Measurements from ENCODE around the gene CAPS. TPM values are rescaled to one million over a fixed set of nuclear protein-coding genes. Genes with fewer than 3 reads are reported as not detected.

CAPS gene
- total RNA-seq, 2 donors from 2014 or later: 7.6 to 8.6 TPM

GRCh38 chr19:5929625-5930024 is 15.6 kb downstream of the CAPS start:
- ATAC-seq (no peak), DNase-seq (ENCODE audit: low spot score) (no peak)
- Mint-ChIP-seq H3K9me3 (no peaks in the 10 kb centered on the region), H3K4me1 (ENCODE audit: low read depth in 2 of 2) (peaks cover 0 to 5% of the 10 kb centered on the region in 2 donors), H3K4me3 (no peak overlapping the region), H3K36me3 (peaks cover 11% of the 10 kb centered on the region), H3K27ac (no peak overlapping the region), H3K27me3 (no peaks in the 10 kb centered on the region)

GRCh38 chr19:5931251-5931650 is 17.2 kb downstream of the CAPS start:
- Mint-ChIP-seq H3K9me3 (no peaks in the 10 kb centered on the region), H3K27me3 (no peaks in the 10 kb centered on the region), H3K27ac (no peak overlapping the region), H3K4me3 (no peak overlapping the region), H3K36me3 (peaks cover 11% of the 10 kb centered on the region), H3K4me1 (ENCODE audit: low read depth in 2 of 2) (peaks cover 0 to 9% of the 10 kb centered on the region in 2 donors)
- DNase-seq (ENCODE audit: low spot score) (no peak), ATAC-seq (no peak)

- peaks cover 11% of the 10 kb centered on the region for H3K36me3 Mint-ChIP-seq
- H3K4me1 Mint-ChIP-seq (ENCODE audit: low read depth in 2 of 2): peaks cover 0 to 9% of the 10 kb centered on the region in 2 donors
- H3K27ac Mint-ChIP-seq: no peak overlapping the region
- no peaks in the 10 kb centered on the region for H3K27me3 Mint-ChIP-seq
- no peak for DNase-seq (ENCODE audit: low spot score)
- H3K4me3 Mint-ChIP-seq: no peak overlapping the region
- no peaks in the 10 kb centered on the region for H3K9me3 Mint-ChIP-seq
- ATAC-seq: no peak
Measured at GRCh38 chr19:5932146-5932545, 18.1 kb downstream of the CAPS start.

GRCh38 chr19:5932609-5933262 is 18.7 kb downstream of the CAPS start:
- Mint-ChIP-seq H3K36me3 (peaks cover 10% of the 10 kb centered on the region), H3K27ac (no peak overlapping the region), H3K9me3 (no peaks in the 10 kb centered on the region), H3K4me1 (ENCODE audit: low read depth in 2 of 2) (peaks cover 0 to 11% of the 10 kb centered on the region in 2 donors), H3K4me3 (no peak overlapping the region), H3K27me3 (no peaks in the 10 kb centered on the region)
- ATAC-seq (no peak), DNase-seq (ENCODE audit: low spot score) (no peak)

- peaks cover 4% of the 10 kb centered on the region for H3K36me3 Mint-ChIP-seq
- no peak overlapping the region for H3K27ac Mint-ChIP-seq
Measured at GRCh38 chr19:5933391-5934068, 19.5 kb downstream of the CAPS start.

GRCh38 chr19:5934069-5934401 is 20.0 kb downstream of the CAPS start:
- Mint-ChIP-seq H3K27ac (no peak overlapping the region), H3K27me3 (no peaks in the 10 kb centered on the region), H3K4me3 (no peak overlapping the region), H3K4me1 (ENCODE audit: low read depth in 2 of 2) (peaks cover 0 to 11% of the 10 kb centered on the region in 2 donors), H3K9me3 (no peaks in the 10 kb centered on the region), H3K36me3 (no peaks in the 10 kb centered on the region)
- ATAC-seq: no peak
- DNase-seq (ENCODE audit: low spot score): no peak

More at GRCh38 chr19:5933391-5934068, 19.5 kb downstream of the CAPS start:
- Mint-ChIP-seq H3K9me3 (no peaks in the 10 kb centered on the region), H3K27me3 (no peaks in the 10 kb centered on the region), H3K4me3 (no peak overlapping the region), H3K4me1 (ENCODE audit: low read depth in 2 of 2) (peaks cover 0 to 11% of the 10 kb centered on the region in 2 donors)
- no peak for ATAC-seq
- no peak for DNase-seq (ENCODE audit: low spot score)

- no peaks in the 10 kb centered on the region for H3K27me3 Mint-ChIP-seq
- H3K36me3 Mint-ChIP-seq: no peaks in the 10 kb centered on the region
- no peak for DNase-seq (ENCODE audit: low spot score)
- no peak overlapping the region for H3K27ac Mint-ChIP-seq
- no peaks in the 10 kb centered on the region for H3K9me3 Mint-ChIP-seq
- H3K4me3 Mint-ChIP-seq: no peak overlapping the region
- peaks cover 0 to 11% of the 10 kb centered on the region in 2 donors for H3K4me1 Mint-ChIP-seq (ENCODE audit: low read depth in 2 of 2)
- no peak for ATAC-seq
Measured at GRCh38 chr19:5934774-5935472, 20.9 kb downstream of the CAPS start.

- Mint-ChIP-seq H3K27me3 (no peaks in the 10 kb centered on the region), H3K36me3 (no peaks in the 10 kb centered on the region), H3K9me3 (no peaks in the 10 kb centered on the region), H3K4me1 (ENCODE audit: low read depth in 2 of 2) (peaks cover 0 to 11% of the 10 kb centered on the region in 2 donors), H3K27ac (peak overlapping the region in 1 of 2 donors; percentile 41), H3K4me3 (no peak overlapping the region)
- DNase-seq (ENCODE audit: low spot score) (no peak), ATAC-seq (no peak)
Measured at GRCh38 chr19:5935473-5936291, 21.6 kb downstream of the CAPS start.

- ATAC-seq (no peak), DNase-seq (ENCODE audit: low spot score) (no peak)
- H3K27ac Mint-ChIP-seq: peak overlapping the region in 1 of 2 donors; percentile 41
- peaks cover 0 to 11% of the 10 kb centered on the region in 2 donors for H3K4me1 Mint-ChIP-seq (ENCODE audit: low read depth in 2 of 2)
- H3K27me3 Mint-ChIP-seq: no peaks in the 10 kb centered on the region
- no peak overlapping the region for H3K4me3 Mint-ChIP-seq
- no peaks in the 10 kb centered on the region for H3K9me3 Mint-ChIP-seq
- H3K36me3 Mint-ChIP-seq: no peaks in the 10 kb centered on the region
Measured at GRCh38 chr19:5936292-5936592, 22.2 kb downstream of the CAPS start.

GRCh38 chr19:5937550-5937949 is 23.5 kb downstream of the CAPS start:
- Mint-ChIP-seq H3K4me3 (no peak overlapping the region), H3K27me3 (no peaks in the 10 kb centered on the region), H3K36me3 (no peaks in the 10 kb centered on the region), H3K4me1 (ENCODE audit: low read depth in 2 of 2) (peaks cover 0 to 11% of the 10 kb centered on the region in 2 donors), H3K9me3 (no peaks in the 10 kb centered on the region), H3K27ac (peak overlapping the region in 1 of 2 donors; percentile 25)
- DNase-seq (ENCODE audit: low spot score) (no peak), ATAC-seq (no peak)

- no peak for ATAC-seq
- H3K27ac Mint-ChIP-seq: no peak overlapping the region
- H3K36me3 Mint-ChIP-seq: no peaks in the 10 kb centered on the region
- no peaks in the 10 kb centered on the region for H3K27me3 Mint-ChIP-seq
- H3K9me3 Mint-ChIP-seq: no peaks in the 10 kb centered on the region
- no peak overlapping the region for H3K4me3 Mint-ChIP-seq
- no peak for DNase-seq (ENCODE audit: low spot score)
- H3K4me1 Mint-ChIP-seq (ENCODE audit: low read depth in 2 of 2): peaks cover 7 to 20% of the 10 kb centered on the region in 2 donors
Measured at GRCh38 chr19:5940260-5941208, 26.5 kb downstream of the CAPS start.

GRCh38 chr19:5941673-5942072 is 27.6 kb downstream of the CAPS start:
- Mint-ChIP-seq H3K27ac (no peak overlapping the region), H3K4me3 (no peak overlapping the region), H3K27me3 (no peaks in the 10 kb centered on the region), H3K9me3 (no peaks in the 10 kb centered on the region), H3K36me3 (no peaks in the 10 kb centered on the region), H3K4me1 (ENCODE audit: low read depth in 2 of 2) (peaks cover 15 to 23% of the 10 kb centered on the region in 2 donors)
- no peak for ATAC-seq
- no peak for DNase-seq (ENCODE audit: low spot score)

- peaks cover 15 to 27% of the 10 kb centered on the region in 2 donors for H3K4me1 Mint-ChIP-seq (ENCODE audit: low read depth in 2 of 2)
- no peak overlapping the region for H3K4me3 Mint-ChIP-seq
- H3K27me3 Mint-ChIP-seq: no peaks in the 10 kb centered on the region
- no peak for DNase-seq (ENCODE audit: low spot score)
- no peaks in the 10 kb centered on the region for H3K36me3 Mint-ChIP-seq
- no peak for ATAC-seq
- no peak overlapping the region for H3K27ac Mint-ChIP-seq
- no peaks in the 10 kb centered on the region for H3K9me3 Mint-ChIP-seq
Measured at GRCh38 chr19:5943045-5943444, 29.0 kb downstream of the CAPS start.
